PC-3 (cell line): ENCODE results near the gene MTG1. TPM values are rescaled to one million over a fixed set of nuclear protein-coding genes. Genes with fewer than 3 reads are reported as not detected.

Source experiments
- ATAC-seq: fragments of 200-7000 bp; cut with Tn5 transposase; 2 replicates; pipeline ENCODE4 v1.9.1; 2020; ENCODE audit warnings: mild to moderate bottlenecking, moderate library complexity
- BruUV-seq: library from RNA; stranded (reverse); fragments of 400-500 nt; replicated peaks from 2 replicates; lab custom pipeline; 2021; lab: Mats Ljungman, UMichigan
- CTCF ChIA-PET: fragments of 300-600 bp; sonication (Branson Sonifier 250); formaldehyde crosslinking; loops from one replicate; lab custom pipeline; 2022; ENCODE audit warnings: antibody characterized with exemption; lab: Charles Lee
- POLR2A ChIA-PET: fragments of 300-600 bp; sonication (Branson Sonifier 250); formaldehyde crosslinking; loops from one replicate; lab custom pipeline; 2022; ENCODE audit warnings: antibody characterized with exemption; ENCODE audit not compliant: unreplicated experiment; lab: Charles Lee
- DNase-seq: peaks from one replicate; pipeline ENCODE4 v3.0.0-alpha.2; 2015
- H2AFZ ChIP-seq: fragments of 300-600 bp; sonication (generic); 2 replicates; pipeline ENCODE4 v1.6.0; 2016; ENCODE audit warnings: antibody characterized with exemption, low read length
- H3F3A ChIP-seq: fragments of 300-600 bp; sonication (generic); one replicate; pipeline ENCODE4 v1.6.0; 2017; ENCODE audit warnings: antibody characterized with exemption, low read length, control low read depth, mild to moderate bottlenecking; ENCODE audit not compliant: unreplicated experiment
- H3K27ac ChIP-seq: fragments of 300-600 bp; sonication (generic); 2 replicates; pipeline ENCODE4 v1.5.1; 2016; ENCODE audit warnings: mild to moderate bottlenecking, low read length
- H3K27me3 ChIP-seq: fragments of 300-600 bp; sonication (generic); 2 replicates; pipeline ENCODE4 v1.6.1; 2016; ENCODE audit warnings: low read length, mixed read lengths
- H3K36me3 ChIP-seq: fragments of 300-600 bp; sonication (generic); 2 replicates; pipeline ENCODE4 v1.6.1; 2016; ENCODE audit warnings: low read depth, mixed run types, low read length, mixed read lengths
- H3K4me1 ChIP-seq: fragments of 300-600 bp; sonication (generic); 2 replicates; pipeline ENCODE4 v1.5.1; 2016; ENCODE audit warnings: low read length; ENCODE audit not compliant: insufficient read depth
- H3K4me2 ChIP-seq: fragments of 300-600 bp; sonication (generic); 2 replicates; pipeline ENCODE4 v1.6.0; 2016; ENCODE audit warnings: low read length
- H3K4me3 ChIP-seq: fragments of 300-600 bp; sonication (generic); 2 replicates; pipeline ENCODE4 v1.5.1; 2016; ENCODE audit warnings: mild to moderate bottlenecking, low read length, mixed read lengths
- H3K79me2 ChIP-seq: fragments of 300-600 bp; sonication (generic); 2 replicates; pipeline ENCODE4 v1.6.1; 2017; ENCODE audit warnings: low read length, mixed read lengths
- H3K9ac ChIP-seq: fragments of 300-600 bp; sonication (generic); 2 replicates; pipeline ENCODE4 v1.6.0; 2016; ENCODE audit warnings: mild to moderate bottlenecking, low read length
- H3K9me2 ChIP-seq: fragments of 300-600 bp; sonication (generic); replicated peaks from 2 replicates; pipeline ENCODE4 v1.6.1; 2016; ENCODE audit warnings: mixed run types, low read length, mixed read lengths
- H3K9me3 ChIP-seq: fragments of 300-600 bp; sonication (generic); 2 replicates; pipeline ENCODE4 v1.6.1; 2016; ENCODE audit warnings: low read length, mixed read lengths
- H4K20me1 ChIP-seq: fragments of 300-600 bp; sonication (generic); 2 replicates; pipeline ENCODE4 v1.6.1; 2016; ENCODE audit warnings: low read length, mixed read lengths
- CTCF ChIP-seq: fragments of 300-600 bp; sonication (generic); conservative IDR thresholded peaks from 2 replicates; pipeline ENCODE4 v1.5.1; 2017; ENCODE audit warnings: antibody characterized with exemption, low read depth, mild to moderate bottlenecking, low read length
- EZH2 ChIP-seq: fragments of 300-600 bp; sonication (generic); IDR thresholded peaks from one replicate; pipeline ENCODE4 v1.6.1; 2017; ENCODE audit warnings: antibody characterized with exemption, mild to moderate bottlenecking, low read length; ENCODE audit not compliant: unreplicated experiment
- EZH2phosphoT487 ChIP-seq: fragments of 300-600 bp; sonication (generic); IDR thresholded peaks from 2 replicates; pipeline ENCODE4 v1.6.1; 2018; ENCODE audit warnings: mild to moderate bottlenecking, antibody characterized with exemption, low read length, borderline replicate concordance
- intact Hi-C: fragments of 100-400 bp; cut with micrococcal nuclease; formaldehyde crosslinking; loops from 2 replicates; pipeline ENCODE4 v1.9.0; 2023
- total RNA-seq: library from RNA; depleted of rRNA; stranded (reverse); fragments of >200 nt; gene quantifications from 2 replicates; pipeline ENCODE4 v1.2.3, GENCODE V29; 2014

The MTG1 gene
- total RNA-seq, 1 experiment from 2014 or later: 39.4 TPM

DNA sequence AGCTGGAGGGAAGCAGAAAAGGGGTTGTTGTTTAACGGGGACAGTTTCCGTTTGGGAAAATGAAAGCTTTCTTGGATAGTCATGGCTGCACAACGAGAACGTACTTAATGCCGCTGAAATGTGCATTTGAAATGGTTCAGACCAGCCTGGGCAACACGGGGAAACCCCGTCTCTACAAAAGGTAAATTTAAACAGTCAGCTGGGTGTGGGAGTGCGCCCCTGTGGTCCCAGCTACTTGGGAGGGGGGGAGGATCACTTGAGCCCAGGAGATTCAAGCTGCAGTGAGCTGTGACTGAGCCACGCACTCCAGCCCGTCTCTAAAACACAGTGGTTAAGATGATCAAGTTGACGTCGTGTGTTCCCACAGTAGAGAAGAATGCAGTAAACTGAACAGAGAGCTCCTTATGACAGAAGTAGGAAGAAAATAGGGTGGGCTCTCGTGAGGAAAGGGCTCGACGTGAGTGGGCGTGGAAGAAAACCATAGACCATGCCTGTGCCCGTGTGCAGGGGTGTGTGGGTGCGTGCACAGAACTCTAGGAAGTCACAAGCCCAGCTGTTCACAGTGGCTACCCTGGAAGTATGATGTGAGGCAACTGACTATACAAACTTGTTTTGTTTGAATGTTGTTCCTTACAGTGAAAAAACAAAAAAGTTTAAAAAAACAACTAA lies 32.0 kb upstream of the MTG1 start:
- ATAC-seq (no peak), DNase-seq (no peak)
- H3K27me3 ChIP-seq: no peaks in the 10 kb centered on the region
- intact Hi-C loops: no loop called here
- H2AFZ ChIP-seq: no peak overlapping the region
- TF ChIP-seq CTCF (no peak), EZH2phosphoT487 (no peak)
- ChIA-PET POLR2A (no interaction called here), CTCF (no interaction called here)
- H3K9ac ChIP-seq: no peak overlapping the region
- H3K27ac ChIP-seq: no peak overlapping the region
- no peaks in the 10 kb centered on the region for H3F3A ChIP-seq
- no peak overlapping the region for H3K4me2 ChIP-seq
- H3K9me2 ChIP-seq: no peaks in the 10 kb centered on the region
- peaks cover 12% of the 10 kb centered on the region; the same call in 1 of the 2 replicates for H3K36me3 ChIP-seq
- no peak overlapping the region for H3K4me3 ChIP-seq
- H4K20me1 ChIP-seq: no peaks in the 10 kb centered on the region
- BruUV-seq: no TSS peak
- H3K4me1 ChIP-seq: no peaks in the 10 kb centered on the region
- H3K9me3 ChIP-seq: no peaks in the 10 kb centered on the region
- no peaks in the 10 kb centered on the region for H3K79me2 ChIP-seq

DNA sequence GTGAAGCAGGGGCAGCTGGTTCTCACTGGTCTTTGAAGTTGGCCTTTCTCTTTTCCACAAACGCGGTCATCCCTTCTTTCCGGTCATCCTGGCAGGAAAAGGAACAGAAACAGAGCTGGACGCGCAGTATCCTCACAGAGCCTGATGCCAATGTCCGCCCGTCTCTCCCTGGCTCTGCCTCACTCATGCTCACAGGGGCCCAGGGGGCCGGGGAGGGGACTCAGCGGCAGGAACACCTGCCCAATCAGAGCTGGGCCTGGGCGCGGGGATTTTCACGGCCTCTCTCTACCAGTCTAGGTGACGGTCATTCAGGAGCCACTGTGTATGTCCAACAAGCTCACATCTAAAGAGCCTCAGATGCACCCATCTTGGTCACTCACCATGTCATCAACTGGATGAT lies 31.1 kb upstream of the MTG1 start:
- Histone ChIP-seq H3F3A (no peaks in the 10 kb centered on the region), H3K27ac (no peak overlapping the region), H4K20me1 (no peaks in the 10 kb centered on the region), H3K4me3 (no peak overlapping the region), H3K27me3 (no peaks in the 10 kb centered on the region), H3K9me3 (no peaks in the 10 kb centered on the region), H3K36me3 (peaks cover 12% of the 10 kb centered on the region; the same call in 1 of the 2 replicates), H3K79me2 (no peaks in the 10 kb centered on the region), H3K4me2 (no peak overlapping the region), H2AFZ (no peak overlapping the region), H3K9ac (no peak overlapping the region), H3K4me1 (no peaks in the 10 kb centered on the region), H3K9me2 (no peaks in the 10 kb centered on the region)
- CTCF ChIA-PET: no interaction called here
- no TSS peak for BruUV-seq
- intact Hi-C loops: no loop called here
- ATAC-seq (no peak), DNase-seq (no peak)
- no peak for TF ChIP-seq CTCF
- TF ChIP-seq EZH2phosphoT487: no peak
- TF ChIP-seq EZH2: no peak
- POLR2A ChIA-PET: no interaction called here

DNA sequence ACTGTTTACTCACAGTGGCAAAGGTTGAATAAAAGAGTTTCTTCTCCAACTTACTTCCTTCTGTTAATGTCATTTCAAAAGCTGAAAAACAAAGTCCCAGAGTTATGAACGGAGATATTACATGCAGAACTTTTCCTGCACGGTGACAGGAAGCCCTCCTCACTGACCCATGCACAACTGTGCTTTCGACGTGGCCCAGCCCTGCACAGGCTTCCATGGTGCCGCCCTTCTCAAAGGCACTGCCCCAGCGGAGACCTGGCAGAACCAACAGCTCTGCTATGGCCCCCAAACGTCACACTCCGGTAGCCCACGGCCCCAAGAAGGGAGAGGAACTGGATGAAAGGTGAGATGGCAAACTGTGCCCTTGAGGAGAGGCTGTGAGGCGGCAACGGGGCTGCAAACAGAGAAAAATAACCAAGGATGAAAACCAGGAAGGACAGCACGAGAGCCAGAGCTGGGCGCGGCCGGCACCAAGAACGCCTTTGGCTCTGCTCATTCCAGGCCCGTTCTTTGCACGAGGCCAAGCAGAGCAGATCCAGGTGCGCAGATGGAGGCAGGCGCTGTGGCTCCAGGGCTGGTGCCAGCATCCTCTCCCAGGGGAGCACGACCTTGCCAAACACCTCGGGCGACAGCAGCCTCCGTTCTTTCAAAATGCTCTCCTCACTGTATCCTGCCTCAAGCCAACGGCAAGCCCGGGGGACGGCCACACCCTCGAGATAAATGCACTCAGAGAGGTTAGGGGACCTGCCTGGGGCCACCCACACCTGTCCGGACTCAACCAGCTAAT lies 29.1 kb upstream of the MTG1 start:
- Histone ChIP-seq H3K9me3 (no peaks in the 10 kb centered on the region), H3K4me1 (no peaks in the 10 kb centered on the region), H3K4me3 (no peak overlapping the region), H3K9ac (no peak overlapping the region), H3K36me3 (peaks cover 19% of the 10 kb centered on the region; the same call in 1 of the 2 replicates), H3K27me3 (no peaks in the 10 kb centered on the region), H3K27ac (no peak overlapping the region), H3K9me2 (no peaks in the 10 kb centered on the region), H4K20me1 (no peaks in the 10 kb centered on the region), H3F3A (no peaks in the 10 kb centered on the region), H3K4me2 (no peak overlapping the region), H3K79me2 (no peaks in the 10 kb centered on the region), H2AFZ (no peak overlapping the region)
- intact Hi-C loops: no loop called here
- ChIA-PET CTCF (no interaction called here), POLR2A (no interaction called here)
- no TSS peak for BruUV-seq
- TF ChIP-seq CTCF (no peak), EZH2phosphoT487 (no peak), EZH2 (no peak)
- ATAC-seq (no peak), DNase-seq (no peak)
